ENCODE data around the gene USP16. TPM values are rescaled to one million over a fixed set of nuclear protein-coding genes. Genes with fewer than 3 reads are reported as not detected.
A peak's percentile ranks its signal among the peaks of the same experiment; 100 is the strongest.

USP16 gene
- polyA plus RNA-seq, 3 donors, result 11.6 to 23.6 (median 16.2) TPM

- intact Hi-C loops (cut with micrococcal nuclease), result no loop called here
- no peak overlapping the region for H3K4me3 Mint-ChIP-seq
These were observed 2.3 kb upstream of the USP16 start for GRCh38 chr21:29022166-29022565.

GRCh38 chr21:29025328-29025713 is 853 bp downstream of the USP16 start:
- Histone ChIP-seq H3K4me3 (replicated peaks in 1 of 3; ENCODE audit: low read depth in 2 of 3, low read length in 3 of 3) (peak overlapping the region; percentile 78 to 89 (median 83)), H3K9me3 (replicated peaks in 1 of 2; ENCODE audit: control insufficient read depth in 1 of 2, insufficient read depth in 1 of 2, low read length in 2 of 2) (no peaks in the 10 kb centered on the region), H3K4me1 (ENCODE audit: control insufficient read depth in 1 of 2, insufficient read depth in 2 of 2, low read length in 2 of 2) (peaks cover 13 to 18% of the 10 kb centered on the region in 2 donors), H3K27ac (ENCODE audit: low read depth in 1 of 2, low read length in 2 of 2) (peak overlapping the region; percentile 97 to 99), H4K20me1 (ENCODE audit: insufficient read depth, low read length) (peaks cover 35% of the 10 kb centered on the region), H3K79me2 (ENCODE audit: insufficient read depth, low read length) (peaks cover 55% of the 10 kb centered on the region), H3K4me2 (replicated peaks; ENCODE audit: extremely low read depth, low read length, poor library complexity, severe bottlenecking) (peak overlapping the region; percentile 87), H3K27me3 (ENCODE audit: control insufficient read depth in 2 of 2, insufficient read depth in 2 of 2, low read length in 2 of 2) (no peaks in the 10 kb centered on the region), H2AFZ (ENCODE audit: insufficient read depth, low read depth, low read length, poor library complexity, severe bottlenecking) (peak overlapping the region; percentile 83), H3K36me3 (replicated peaks in 1 of 2; ENCODE audit: control insufficient read depth in 1 of 2, insufficient read depth in 2 of 2, low read length in 2 of 2) (peaks cover 13 to 24% of the 10 kb centered on the region in 2 donors), H3K9ac (ENCODE audit: insufficient read depth, low read length, poor library complexity, severe bottlenecking) (peak overlapping the region; percentile 85)
- Mint-ChIP-seq H3K27ac (peak overlapping the region; percentile 99 to 100 (median 100)), H3K9me3 (no peaks in the 10 kb centered on the region), H3K4me1 (peaks cover 24% of the 10 kb centered on the region), H3K27me3 (ENCODE audit: low read depth in 3 of 3) (peaks cover 0 to 2% (median 0%) of the 10 kb centered on the region in 3 donors), H3K4me3 (peak overlapping the region; percentile 98 to 99), H3K36me3 (peaks cover 19 to 29% of the 10 kb centered on the region in 2 donors)
- DNase-seq, result peak in 1 of 3 donors; percentile 37
- intact Hi-C loops (cut with micrococcal nuclease), result loop anchor here (2.0 to 5.0 kb wide), 3 partner anchors 23 to 33 kb away; partner anchors contain the start of gene LTN1 (in 2 of the 2)
- 0% methylated on average over 2 of the region's 6 CpGs for WGBS (ENCODE audit: insufficient coverage)
- TF ChIP-seq CTCF (IDR thresholded peaks at IDR 0.05), result no peak

More at GRCh38 chr21:29022166-29022565, 2.3 kb upstream of the USP16 start:
- H3K27me3 ChIP-seq (ENCODE audit: control insufficient read depth in 2 of 2, insufficient read depth in 2 of 2, low read length in 2 of 2), result no peaks in the 10 kb centered on the region
- peak in 1 of 3 donors; percentile 43 for DNase-seq
- H3K4me2 ChIP-seq (replicated peaks; ENCODE audit: extremely low read depth, low read length, poor library complexity, severe bottlenecking), result no peak overlapping the region
- Mint-ChIP-seq H3K27me3 (ENCODE audit: low read depth in 3 of 3) (peaks cover 0 to 2% (median 0%) of the 10 kb centered on the region in 3 donors), H3K4me1 (peaks cover 43% of the 10 kb centered on the region), H3K36me3 (peaks cover 0 to 3% of the 10 kb centered on the region in 2 donors), H3K9me3 (peaks cover 0 to 2% (median 0%) of the 10 kb centered on the region in 7 donors), H3K27ac (no peak overlapping the region)
- no peak overlapping the region for H3K4me3 ChIP-seq (replicated peaks in 1 of 3; ENCODE audit: low read depth in 2 of 3, low read length in 3 of 3)
- peaks cover 28 to 40% of the 10 kb centered on the region in 2 donors for H3K4me1 ChIP-seq (ENCODE audit: control insufficient read depth in 1 of 2, insufficient read depth in 2 of 2, low read length in 2 of 2)
- H3K9ac ChIP-seq (ENCODE audit: insufficient read depth, low read length, poor library complexity, severe bottlenecking), result no peak overlapping the region
- TF ChIP-seq CTCF (IDR thresholded peaks at IDR 0.05), result no peak
- no peak overlapping the region for H2AFZ ChIP-seq (ENCODE audit: insufficient read depth, low read depth, low read length, poor library complexity, severe bottlenecking)
- H4K20me1 ChIP-seq (ENCODE audit: insufficient read depth, low read length), result peaks cover 13% of the 10 kb centered on the region
- H3K79me2 ChIP-seq (ENCODE audit: insufficient read depth, low read length), result peaks cover 37% of the 10 kb centered on the region
- H3K36me3 ChIP-seq (replicated peaks in 1 of 2; ENCODE audit: control insufficient read depth in 1 of 2, insufficient read depth in 2 of 2, low read length in 2 of 2), result no peaks in the 10 kb centered on the region
- H3K27ac ChIP-seq (ENCODE audit: low read depth in 1 of 2, low read length in 2 of 2), result no peak overlapping the region
- WGBS (ENCODE audit: insufficient coverage), result 100% methylated on average over 2 of the region's 4 CpGs
- no peaks in the 10 kb centered on the region for H3K9me3 ChIP-seq (replicated peaks in 1 of 2; ENCODE audit: control insufficient read depth in 1 of 2, insufficient read depth in 1 of 2, low read length in 2 of 2)

All from CD14-positive monocyte (primary cell).